Upper lobe of left lung (tissue), 4 donors: ENCODE measurements around the gene THRAP3.

Experiments used
- POLR2A ChIP-seq, 4 donors: fragments of 450-650 bp; IDR thresholded peaks; one replicate each; pipeline ENCODE4 v1.5.1; 2016 to 2017; ENCODE audit warnings: antibody characterized with exemption in 4 of 4, mild to moderate bottlenecking in 2 of 4
- POLR2AphosphoS5 ChIP-seq, 2 donors: sonication (generic); formaldehyde crosslinking; IDR thresholded peaks; one replicate each; pipeline ENCODE4 v1.5.1; 2017; ENCODE audit warnings: antibody characterized with exemption in 2 of 2

DNA sequence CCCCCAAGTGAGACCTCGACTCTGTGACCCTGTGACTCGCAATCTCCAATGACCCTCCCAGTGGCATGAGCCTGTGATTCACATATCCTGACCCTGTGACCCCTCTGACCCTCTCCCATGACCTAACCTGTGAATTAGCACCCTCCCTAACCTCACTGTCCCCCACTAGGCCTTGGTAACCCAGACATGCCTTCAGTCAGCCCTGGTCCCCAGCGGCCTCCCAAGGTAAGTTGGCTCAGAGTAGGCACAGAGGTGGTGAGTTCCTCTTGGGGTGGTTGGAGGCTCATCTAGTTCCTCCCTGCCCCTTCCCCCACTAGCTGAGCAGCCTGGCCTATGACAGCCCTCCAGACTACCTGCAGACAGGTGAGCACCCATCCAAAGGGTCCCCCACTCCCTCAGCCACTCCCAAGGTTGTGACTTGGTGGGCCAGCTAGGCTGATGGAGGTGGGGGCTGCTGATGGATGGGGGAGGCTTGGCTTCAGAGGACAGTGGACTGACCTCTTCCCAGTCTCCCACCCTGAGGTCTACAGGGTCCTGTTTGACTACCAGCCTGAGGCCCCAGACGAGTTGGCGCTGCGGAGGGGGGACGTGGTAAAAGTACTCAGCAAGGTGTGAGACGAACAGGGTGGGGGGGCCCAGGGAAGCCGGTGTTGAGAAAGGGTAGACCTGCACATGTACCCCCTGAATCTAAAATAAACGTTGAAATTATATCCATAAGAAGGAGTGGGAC lies 83.5 kb downstream of the THRAP3 start:
- TF ChIP-seq POLR2AphosphoS5 (IDR thresholded peaks at IDR 0.05) (no peak), POLR2A (IDR thresholded peaks at IDR 0.05) (no peak)
